NCI-H2029 (cell line): ENCODE measurements around the gene MAP4K3.
"Not testable (repeated sequence)": the region's sequence is repeated elsewhere in the genome, so short reads cannot be mapped to it uniquely, and the experiment has no call there.

Source experiments
- DNase-seq: peaks from one replicate; lab custom pipeline; 2025; lab: John Stamatoyannopoulos, UW

Gene MAP4K3

DNA sequence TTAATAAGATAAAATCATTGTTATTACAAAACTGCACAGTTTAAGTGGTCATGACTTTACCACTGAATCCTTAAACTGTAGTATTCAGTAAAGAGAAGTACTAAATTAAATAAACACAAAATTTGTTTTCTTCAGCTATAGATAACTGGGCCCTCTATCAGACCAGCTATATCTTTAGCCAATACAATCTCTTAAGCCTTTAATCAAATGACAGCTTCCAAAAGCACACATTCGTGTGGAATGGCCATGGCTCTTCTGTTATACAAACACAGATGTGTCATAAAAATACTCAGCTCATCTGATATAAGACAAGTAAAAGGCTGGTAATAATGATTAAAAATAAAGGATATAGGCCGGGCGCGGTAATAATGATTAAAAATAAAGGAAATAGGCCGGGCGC is 135.7 kb downstream of the MAP4K3 start:
- DNase-seq = no peak

DNA sequence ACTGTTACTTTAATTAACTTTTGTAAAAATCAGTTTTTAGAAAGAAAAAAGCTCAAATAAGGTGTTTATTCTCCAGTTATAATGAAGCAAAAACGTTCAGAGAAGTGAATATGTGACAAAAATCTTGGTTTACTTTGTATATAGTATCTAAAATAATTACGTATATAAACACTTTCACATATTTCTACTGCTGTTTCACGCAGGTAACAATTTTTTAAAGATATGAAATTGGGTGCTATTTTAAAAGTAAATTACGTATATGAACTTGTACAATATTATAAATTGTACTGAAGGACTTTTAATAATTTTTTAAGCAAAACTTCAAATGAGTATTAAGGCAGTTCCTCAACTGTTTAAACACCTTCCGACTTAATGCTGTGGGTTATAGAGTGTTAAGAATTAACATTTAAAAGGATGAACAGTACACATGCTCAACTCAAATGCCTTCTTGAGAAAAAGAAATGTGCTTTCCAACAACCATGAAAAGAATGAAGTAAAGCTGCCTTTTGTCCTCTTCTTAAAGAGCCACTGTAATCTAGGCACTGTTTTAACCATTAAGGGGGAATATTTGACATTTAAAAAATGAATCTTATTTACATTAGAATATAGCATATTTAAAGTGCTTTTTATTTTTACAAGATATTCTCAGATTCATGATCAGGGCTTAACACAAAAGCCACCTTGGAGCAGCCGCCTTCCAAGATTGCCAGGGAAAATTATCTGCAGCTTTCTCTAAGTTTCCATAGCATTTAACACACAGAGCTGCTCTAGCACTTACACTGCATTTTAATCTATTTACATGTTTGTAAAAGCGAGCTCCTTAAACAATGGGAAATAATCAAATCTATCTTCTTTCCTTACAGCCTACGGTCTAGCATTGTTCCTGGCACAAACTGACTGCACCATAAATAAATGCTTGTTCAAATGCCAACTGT is 136.8 kb downstream of the MAP4K3 start:
- no peak for DNase-seq

DNA sequence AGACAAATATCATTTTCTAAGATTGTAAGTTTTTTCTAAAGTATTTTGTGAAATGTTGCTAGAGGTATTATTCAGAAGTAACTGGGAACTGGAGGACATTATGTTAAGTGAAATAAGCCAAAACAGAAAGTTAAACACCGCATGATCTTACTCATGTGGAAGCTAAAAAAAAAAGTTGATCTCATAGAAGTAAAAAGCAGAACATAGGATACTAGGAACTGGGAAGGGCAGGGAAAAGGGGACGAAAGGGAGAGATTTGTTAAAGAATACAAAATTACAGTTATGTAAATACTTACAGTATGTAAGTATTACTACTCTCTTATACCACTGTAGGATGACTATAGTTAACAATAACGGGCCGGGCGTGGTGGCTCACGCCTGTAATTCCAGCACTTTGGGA is 146.7 kb downstream of the MAP4K3 start:
- DNase-seq = no peak

DNA sequence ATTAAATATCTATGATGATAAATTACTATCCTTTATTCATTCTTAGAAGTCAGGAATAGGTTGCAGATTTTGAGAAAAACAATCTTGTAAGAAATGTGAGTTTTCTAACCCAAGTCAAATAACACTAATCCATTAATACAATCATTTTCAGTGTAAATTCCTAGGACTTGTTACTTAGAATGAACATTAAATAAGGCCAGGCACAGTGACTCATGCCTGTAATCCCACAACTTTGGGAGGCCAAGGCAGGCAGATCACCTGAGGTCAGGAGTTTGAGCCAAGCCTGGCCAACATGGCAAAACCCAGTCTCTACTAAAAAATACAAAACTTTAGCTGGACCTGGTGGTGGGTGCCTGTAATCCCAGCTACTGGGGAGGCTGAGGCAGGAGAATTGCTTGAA is 147.5 kb downstream of the MAP4K3 start:
- no peak for DNase-seq

DNA sequence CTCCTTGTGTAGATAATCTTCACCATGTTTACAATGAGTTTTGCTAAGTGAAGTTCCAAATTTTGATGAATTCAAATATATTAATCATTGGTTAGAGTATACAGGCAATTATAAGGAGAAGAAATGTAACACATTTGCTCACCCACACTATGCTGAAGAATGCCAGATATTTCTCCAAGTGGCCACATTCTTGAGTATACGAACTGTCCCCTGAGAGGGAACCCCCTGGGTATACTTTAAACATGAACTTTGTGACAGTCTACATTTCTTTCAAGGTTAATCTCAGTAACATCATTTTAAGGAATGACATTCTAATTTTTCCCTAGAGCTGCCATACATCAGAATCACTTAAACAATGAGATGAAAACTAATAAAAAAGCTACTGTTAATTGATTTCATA is 153.5 kb downstream of the MAP4K3 start:
- DNase-seq = no peak

DNA sequence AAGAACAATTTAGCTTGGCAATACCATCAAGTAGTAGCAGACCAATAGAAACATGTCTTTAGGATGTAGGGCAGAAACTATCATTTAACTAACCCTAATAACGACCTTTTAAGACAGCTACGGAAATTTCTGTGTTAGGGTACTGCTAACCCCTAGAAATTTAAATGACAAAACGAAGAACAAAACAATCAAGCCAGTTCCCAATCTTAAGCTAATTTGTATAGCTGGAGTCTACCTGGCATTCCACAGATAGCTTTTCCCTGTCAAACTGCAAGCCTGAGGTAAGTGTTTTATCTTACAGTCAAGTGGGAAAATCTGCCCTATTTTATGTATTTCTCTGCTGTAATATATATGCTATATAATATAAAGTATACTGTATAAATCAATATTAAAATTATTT is 155.7 kb downstream of the MAP4K3 start:
- DNase-seq = no peak

DNA sequence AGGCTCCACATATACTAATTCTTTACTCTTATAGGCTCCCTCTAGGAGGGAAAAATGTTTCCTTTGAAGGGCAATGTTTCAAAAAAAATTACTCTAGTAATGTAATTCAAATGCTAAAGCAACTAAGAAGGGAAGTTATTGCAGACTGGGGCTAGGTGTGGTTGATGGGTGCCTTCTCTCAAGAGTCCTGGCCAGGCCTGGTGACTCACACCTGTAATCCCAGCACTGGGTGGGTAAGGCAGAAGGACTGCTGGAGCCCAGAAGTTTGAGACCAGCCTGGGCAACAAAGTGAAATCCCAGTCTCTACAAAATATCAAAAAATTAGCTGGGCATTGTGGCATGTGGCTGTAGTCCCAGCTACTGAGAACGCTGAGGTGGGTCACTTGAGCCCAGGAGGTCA is 162.1 kb downstream of the MAP4K3 start:
- no peak for DNase-seq

DNA sequence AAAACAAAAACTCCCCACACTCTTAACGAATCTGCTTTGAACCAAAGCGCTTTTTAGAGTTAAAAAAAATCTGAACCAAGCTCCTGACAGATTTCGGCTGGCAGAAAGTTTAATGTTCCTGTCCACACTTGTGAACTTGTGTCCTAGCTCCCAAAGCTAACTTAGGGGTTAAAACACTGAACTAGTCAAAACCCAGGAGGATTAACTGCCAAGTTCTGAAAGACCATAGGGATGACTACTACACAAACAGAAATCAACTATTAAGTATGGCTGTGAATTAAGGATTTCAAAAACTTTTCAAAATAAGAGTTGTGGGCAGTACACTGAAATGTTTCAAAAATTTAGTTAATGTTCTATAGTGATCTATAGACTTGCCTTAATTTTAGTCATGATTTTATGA is 167.1 kb downstream of the MAP4K3 start:
- no peak for DNase-seq

DNA sequence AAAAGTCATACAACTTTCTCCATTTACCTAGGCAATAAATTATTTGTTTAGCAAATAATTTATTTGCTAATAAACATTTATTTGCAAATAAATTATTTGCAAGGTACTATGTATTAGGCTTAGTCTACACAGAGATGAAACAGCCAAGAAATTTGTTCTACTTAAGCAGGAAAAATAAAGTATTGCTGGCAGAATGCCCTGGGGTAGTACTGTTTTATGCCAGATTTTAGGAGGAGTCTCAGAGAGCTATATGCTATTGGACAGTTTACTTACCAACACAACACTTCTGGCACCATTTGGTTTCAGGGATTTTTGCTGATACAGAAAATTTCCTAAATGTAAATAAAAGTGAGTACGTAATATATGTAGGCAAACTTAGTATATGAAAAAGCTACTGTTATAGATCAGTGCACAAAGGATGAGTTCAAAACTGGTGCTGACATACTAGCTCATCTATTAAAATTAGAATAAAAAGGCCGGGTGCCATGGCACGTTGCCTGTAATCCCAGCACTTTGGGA is 170.1 kb downstream of the MAP4K3 start:
- no peak for DNase-seq

DNA sequence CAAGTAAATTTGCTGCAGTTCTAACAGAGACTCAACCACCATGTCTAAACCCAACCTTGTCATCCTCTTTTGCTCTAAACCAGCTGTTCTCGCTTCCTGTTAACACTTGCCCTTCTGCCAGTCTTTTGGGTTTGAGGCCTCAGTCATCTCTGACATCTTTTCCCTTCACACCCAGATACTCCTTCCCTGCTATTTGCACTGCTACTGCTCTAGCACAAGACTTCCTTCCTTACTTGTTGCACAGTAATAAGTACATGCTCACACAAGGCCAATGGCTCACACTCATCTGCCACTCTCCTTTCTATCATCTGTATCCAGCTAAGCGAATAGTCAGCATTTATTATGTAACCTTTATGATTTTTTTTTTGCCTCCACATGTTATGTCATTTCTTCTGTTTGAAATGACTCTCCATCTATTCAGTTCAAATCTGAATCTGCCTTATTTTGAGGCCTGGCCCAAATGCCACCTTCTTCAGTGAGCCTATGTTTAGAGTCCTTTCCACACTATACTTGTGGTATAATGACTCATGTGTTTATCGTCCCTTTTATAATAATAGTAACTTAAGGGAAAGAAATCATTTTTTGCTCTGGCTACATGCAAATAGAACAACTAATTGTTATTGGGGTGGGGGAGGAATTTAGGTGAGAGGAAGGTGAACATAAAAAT is 170.8 kb downstream of the MAP4K3 start:
- DNase-seq = no peak

DNA sequence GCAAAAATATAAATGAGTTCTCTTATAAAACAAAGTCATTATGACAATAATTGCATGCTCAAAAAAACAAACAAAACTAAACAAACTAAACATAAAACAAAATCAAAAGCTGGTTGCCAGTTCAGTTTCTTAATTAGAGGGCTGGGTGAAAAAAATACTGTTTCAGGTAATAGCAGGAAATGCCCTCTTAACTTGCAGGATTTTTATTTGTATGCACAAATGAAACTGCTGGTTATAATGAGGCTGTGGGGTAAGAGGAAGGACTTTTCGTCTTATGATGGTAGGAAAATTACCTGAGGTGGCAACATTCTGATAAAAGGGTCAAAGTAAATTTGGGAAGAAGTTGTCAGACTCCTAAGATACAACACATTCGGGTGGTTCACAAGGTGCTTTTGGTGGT is 171.8 kb downstream of the MAP4K3 start:
- peak; percentile 14 for DNase-seq

DNA sequence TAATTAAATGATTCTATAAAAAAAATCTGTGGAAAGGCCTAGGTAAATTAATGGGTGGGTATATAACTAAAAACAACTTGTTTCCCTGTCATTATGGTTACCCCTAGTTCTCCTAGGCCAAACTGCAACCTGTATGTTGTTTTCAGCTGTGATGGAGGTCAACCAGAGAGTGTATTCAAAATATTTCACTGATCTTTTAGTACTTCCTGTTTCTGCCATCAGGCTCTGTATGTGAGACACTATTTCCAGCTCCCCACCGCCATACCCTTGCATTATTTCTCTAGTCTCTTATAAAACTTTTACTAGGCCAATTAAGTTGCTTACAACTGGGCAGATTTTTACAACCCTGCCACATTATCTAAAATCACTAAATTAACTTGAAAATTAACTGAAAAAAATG is 172.4 kb downstream of the MAP4K3 start:
- DNase-seq = no peak

DNA sequence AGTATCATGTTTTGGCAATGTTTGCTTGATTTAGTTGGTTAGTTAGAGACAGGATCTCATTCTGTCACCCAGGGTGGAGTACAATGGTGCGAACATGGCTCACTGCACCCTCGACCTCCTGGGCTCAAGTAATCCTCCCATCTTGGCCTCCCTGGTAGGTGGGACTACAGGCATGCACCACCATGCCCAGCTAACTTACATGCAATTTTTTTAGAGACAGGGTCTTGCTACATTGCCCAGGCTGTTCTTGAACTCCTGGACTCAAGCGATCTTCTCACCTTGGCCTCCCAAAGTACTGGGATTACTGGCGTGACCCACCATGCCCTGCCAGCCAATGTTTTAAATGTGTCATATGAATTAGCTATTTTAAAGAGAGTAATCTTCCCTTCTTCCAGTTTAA is 177.0 kb downstream of the MAP4K3 start:
- DNase-seq = no peak

DNA sequence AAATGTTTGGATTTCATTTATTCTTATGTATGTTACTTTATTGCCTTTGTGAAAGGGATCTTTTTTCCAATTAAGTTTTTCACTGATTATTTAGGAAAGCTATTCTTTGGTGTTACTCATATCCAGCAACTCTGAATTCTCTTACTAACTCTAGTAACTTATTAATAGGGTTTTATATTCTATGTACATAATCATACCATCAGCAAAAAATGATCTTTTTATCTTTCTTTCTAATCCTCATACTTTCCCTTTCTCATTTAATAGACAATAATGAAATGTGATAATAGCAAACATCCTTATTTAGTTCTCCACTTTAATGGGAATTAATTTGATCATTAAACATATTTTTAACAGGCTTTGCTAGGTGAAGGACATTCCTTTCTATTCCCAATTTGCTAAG is 181.0 kb downstream of the MAP4K3 start:
- DNase-seq = no peak

DNA sequence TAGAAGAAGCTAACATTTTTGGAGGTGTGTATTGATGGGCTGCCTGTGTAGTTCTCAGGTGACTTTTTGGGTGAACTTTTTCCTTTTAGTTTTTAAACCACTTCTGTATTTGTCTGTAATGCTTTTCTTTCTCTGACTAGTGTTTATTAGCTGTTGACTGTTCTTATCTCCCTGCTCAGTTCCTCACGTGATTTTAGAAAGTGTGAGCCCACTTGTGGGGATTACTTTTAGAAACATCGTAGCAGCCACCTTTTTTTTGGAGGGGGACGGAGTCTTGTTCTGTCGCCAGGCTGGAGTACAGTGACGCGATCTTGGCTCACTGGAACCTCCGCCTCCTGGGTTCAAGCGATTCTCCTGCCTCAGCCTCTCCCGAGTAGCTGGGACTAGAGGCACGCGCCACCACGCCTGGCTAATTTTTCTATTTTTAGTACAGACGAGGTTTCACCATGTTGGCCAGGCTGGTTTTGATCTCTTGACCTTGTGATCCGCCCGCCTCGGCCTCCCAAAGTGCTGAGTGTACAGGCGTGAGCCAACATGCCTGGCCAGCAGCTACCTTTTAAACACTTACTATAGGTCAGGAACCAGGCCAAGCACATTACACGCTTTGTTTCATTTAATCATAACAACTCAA is 184.1 kb downstream of the MAP4K3 start:
- no peak for DNase-seq

DNA sequence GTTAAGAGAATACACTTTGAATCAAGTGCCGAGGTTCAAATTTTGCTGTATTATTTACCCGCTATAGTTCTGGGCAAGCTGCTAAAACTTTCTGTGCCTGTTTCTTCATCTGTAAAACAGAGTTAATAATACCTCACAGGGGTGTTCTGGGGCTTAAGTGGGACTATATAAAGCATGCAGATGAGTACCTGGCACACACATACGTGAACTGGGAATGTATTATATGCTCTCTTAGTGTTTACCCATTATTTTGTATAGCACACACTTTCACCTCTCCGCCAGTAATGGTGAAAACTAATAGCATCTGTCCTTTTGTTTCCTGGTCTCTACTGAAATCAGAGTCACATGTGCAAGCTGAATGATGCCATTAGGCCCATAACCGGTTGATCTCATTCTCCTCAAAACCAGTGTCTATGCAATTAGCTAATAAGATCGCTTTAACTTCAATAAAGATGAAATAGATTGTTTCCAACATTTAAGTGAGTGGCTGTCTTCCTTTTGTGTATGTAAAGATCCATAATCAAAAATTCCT is 189.5 kb downstream of the MAP4K3 start:
- DNase-seq = no peak

DNA sequence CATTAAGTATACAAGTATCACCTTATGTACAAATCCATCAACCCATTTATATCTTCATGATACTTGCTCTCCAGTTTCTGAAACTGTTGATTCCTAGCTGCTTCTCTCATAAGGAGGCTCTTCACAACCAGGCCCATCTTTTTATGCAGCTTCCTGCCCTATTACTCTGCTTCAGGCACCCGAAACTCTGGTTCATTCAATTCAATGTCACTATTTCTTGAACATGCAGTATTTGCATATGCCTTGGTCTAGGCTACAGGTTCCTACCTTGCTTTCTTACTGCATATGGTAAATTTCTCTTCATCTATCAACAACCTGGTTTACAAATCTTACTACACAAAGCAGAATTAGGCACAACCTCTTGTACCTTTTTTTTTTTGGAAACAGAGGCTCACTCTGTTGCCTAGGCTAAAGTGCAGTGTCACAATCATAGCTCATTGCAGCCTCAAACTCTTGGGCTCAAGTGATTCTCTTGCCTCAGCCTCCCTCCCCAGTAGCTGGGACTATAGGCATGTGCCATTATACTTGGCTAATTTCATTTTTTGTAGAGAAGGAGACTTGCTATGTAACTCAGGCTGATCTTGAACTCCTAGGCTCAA is 190.6 kb downstream of the MAP4K3 start:
- DNase-seq = no peak

DNA sequence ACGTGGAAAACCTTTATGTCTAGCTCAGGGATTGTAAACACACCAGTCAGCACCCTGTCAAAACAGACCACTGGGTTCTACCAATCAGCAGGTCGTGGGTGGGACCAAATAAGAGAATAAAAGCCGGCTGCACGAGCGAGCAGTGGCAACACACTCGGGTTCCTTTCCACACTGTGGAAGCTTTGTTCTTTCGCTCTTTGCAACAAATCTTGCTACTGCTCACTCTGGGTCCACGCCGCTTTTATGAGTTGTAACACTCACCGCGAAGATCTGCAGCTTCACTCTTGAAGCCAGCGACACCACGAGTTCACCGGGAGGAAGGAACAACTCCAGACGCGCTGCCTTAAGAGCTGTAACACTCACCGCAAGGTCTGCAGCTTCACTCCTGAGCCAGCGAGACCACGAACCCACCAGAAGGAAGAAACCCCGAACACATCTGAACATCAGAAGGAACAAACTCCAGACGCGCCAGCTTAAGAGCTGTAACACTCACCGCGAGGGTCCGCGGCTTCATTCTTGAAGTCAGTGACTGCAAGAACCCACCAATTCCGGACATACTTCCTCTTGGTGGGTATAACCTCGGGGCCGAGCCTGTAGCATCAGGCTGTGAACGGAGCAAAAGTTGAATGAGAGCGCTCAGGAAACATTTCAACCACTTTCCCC is 192.0 kb downstream of the MAP4K3 start:
- DNase-seq = not testable (repeated sequence)

DNA sequence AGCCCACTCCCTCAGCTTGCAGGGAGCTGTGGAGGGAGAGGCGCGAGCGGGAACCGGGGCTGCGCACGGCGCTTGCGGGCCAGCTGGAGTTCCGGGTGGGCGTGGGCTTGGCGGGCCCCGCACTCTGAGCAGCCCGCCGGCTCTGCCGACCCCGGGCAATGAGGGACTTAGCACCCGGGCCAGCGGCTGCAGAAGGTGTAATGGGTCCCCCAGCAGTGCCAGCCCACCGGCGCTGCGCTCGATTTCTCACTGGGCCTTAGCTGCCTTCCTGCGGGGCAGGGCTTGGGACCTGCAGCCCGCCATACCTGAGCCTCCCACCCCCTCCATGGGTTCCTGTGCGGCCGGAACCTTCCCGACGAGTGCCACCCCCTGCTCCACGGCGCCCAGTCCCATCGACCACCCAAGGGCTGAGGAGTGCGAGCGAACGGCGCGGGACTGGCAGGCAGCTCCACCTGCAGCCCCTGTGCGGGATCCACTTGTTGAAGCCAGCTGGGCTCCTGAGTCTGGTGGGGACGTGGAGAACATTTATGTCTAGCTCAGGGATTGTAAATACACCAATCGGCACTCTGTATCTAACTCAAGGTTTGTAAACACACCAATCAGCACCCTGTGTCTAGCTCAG is 192.7 kb downstream of the MAP4K3 start:
- DNase-seq = not testable (repeated sequence)

DNA sequence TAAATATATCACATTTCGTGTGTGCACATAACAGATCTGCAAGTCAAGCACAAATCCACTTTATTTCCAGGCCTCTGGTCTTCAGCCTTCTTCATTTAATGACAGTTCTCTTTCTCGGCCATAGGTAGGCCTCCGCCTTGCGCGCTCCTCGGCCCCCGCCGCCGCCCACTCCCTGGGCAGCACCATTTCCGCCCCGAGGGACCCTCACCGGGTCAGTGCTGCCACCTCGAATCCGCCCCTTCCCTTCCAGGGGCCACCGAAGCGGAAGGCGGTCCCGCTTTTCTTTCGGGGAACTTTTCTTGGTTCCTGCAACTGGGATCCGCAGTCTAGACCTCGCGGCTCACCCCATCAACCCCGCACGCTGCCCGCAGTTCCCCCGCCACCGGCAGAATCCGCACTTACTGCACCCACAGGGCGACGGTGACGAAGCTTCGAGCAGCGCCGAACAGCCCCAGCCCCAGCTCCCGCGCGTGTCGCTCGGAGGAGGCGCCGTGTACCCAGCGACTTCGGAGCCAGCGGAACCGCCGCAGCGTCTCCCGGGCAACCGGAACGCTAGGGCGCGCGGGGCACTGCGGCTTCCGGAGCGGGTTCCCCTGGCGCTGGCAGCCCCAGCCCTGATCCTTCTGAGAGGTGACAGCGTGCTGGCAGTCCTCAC is 193.5 kb downstream of the MAP4K3 start, which contains the start of gene CDKL4:
Gene CDKL4 (minus strand): TSS at position 502 of the 655 bp plus-strand sequence.
- peak; percentile 15 for DNase-seq
